Heart right ventricle (tissue), 16 donors: Measurements from ENCODE around the gene M6PR. TPM values are rescaled to one million over a fixed set of nuclear protein-coding genes. Genes with fewer than 3 reads are reported as not detected.

Source experiments
- ATAC-seq, 8 donors: fragments of 200-7000 bp; cut with Tn5 transposase; one replicate each; pipeline ENCODE4 v1.9.1; 2020; ENCODE audit warnings: mild to moderate bottlenecking in 8 of 8, moderate library complexity in 8 of 8, moderate number of reproducible peaks in 1 of 8
- DNase-seq, 2 donors: peaks; one replicate each; pipeline ENCODE4 v3.0.0-alpha.2; 2020
- H3K27ac ChIP-seq, 10 donors: fragments of 200-600 bp; sonication (generic) in 2 of 10; one replicate each; pipeline versions ENCODE4 v1.5.0 to v1.8.0; 2020 to 2022; ENCODE audit warnings: mild to moderate bottlenecking in 3 of 10
- H3K27me3 ChIP-seq, 7 donors: fragments of 200-600 bp; one replicate each; pipeline ENCODE4 v1.8.0; 2021 to 2022; ENCODE audit warnings: mild to moderate bottlenecking in 2 of 7
- H3K36me3 ChIP-seq, 9 donors: fragments of 200-600 bp; sonication (generic) in 1 of 9; one replicate each; pipeline versions ENCODE4 v1.5.0 to v1.8.0; 2020 to 2022; ENCODE audit warnings: mild to moderate bottlenecking in 2 of 9
- H3K4me1 ChIP-seq, 9 donors: fragments of 200-600 bp; sonication (generic) in 1 of 9; one replicate each; pipeline versions ENCODE4 v1.5.0 to v1.8.0; 2020 to 2022; ENCODE audit warnings: mild to moderate bottlenecking in 4 of 9
- H3K4me3 ChIP-seq, 10 donors: fragments of 200-600 bp; sonication (generic) in 2 of 10; one replicate each; pipeline versions ENCODE4 v1.5.0 to v1.8.0; 2020 to 2022; ENCODE audit warnings: mild to moderate bottlenecking in 7 of 10, moderate library complexity in 2 of 10
- H3K9me3 ChIP-seq, 11 donors: fragments of 200-600 bp in 10 of 11; sonication (generic) in 2 of 11; one replicate each; pipeline versions ENCODE4 v1.5.0 to v1.8.0; 2013 to 2022; ENCODE audit warnings: mild to moderate bottlenecking in 2 of 11, control low read depth in 1 of 11, moderate library complexity in 1 of 11
- CTCF ChIP-seq, 9 donors: fragments of 200-600 bp; sonication (generic) in 2 of 9; IDR thresholded peaks; one replicate each; pipeline versions ENCODE4 v1.5.0 to v1.8.0; 2021 to 2022; ENCODE audit warnings: antibody characterized with exemption in 9 of 9, mild to moderate bottlenecking in 5 of 9, moderate library complexity in 1 of 9
- WGBS, 2 donors: extraction: QIAGEN DNeasy Blood & Tissue Kit; methylation state at CpG; one replicate each; pipeline ENCODE4 v1.1.7; 2013; ENCODE audit warnings: inconsistent platforms in 1 of 2; 5-methylcytosine and 5-hydroxymethylcytosine counted together
- intact Hi-C, 10 donors: fragments of 100-400 bp; cut with DNase I; formaldehyde crosslinking; loops; one replicate each; pipeline versions ENCODE4 v1.11.1 to v1.14.2; 2022
- polyA plus RNA-seq, 2 donors: library from polyadenylated mRNA; stranded (reverse); fragments of 200-250 nt; gene quantifications; one replicate each; pipeline ENCODE4 v1.2.3, GENCODE V29; 2013
- total RNA-seq, 10 donors: library from RNA; stranded (reverse); fragmentation: NEBNext Ultra II Directional in 3 of 10; extraction: Animal tissue kit (Norgen Biotek cat#: 25700) in 3 of 10; gene quantifications; one replicate each; pipeline versions ENCODE4 v1.2.1 to v1.2.4, GENCODE V29; 2021 to 2023
- donor health status: Arrhythmogenic right ventricular cardiomyopathy.
- donor health status: ischemic (EF 13 %, LVEDD 7.1; RV severe dilation, severe dysfunction).
- donor health status: healthy with polysubstance abuse.
- donor health status: DM: no; HTN: yes; CAD: no.
- donor health status: DM: no; HTN: no; CAD: no.
- donor health status: ischemic (EF 25% LVEDD 6.9; RV normal size, moderate dysfunction).
- donor health status: ischemic (EF 25% LVEDD 5.7; RV mildly dilated, moderate dysfunction).
- donor health status: healthy.
- donor health status: DM: yes; HTN: yes; CAD: no.
- donor health status: Ischemic cardiomyopathy.
- donor health status: ischemic (EF 35%, LVEDD 5.7; RV mildly dilated, moderate dysfunction).
- donor health status: nonischemic (EF 11% LVEDD 7.7; RV severe dilation, severe dysfunction).
- donor health status: DM: yes; HTN: yes; CAD: no.
- donor health status: PGD.
- donor health status: ischemic (EF 29% LVEDD 5.4; RV normal size, mild dysfunction).
- donor health status: nonischemic (EF 23%, LVEDD 6.1; RV moderate dilation, normal function).

Gene M6PR
- total and polyA plus RNA-seq, 12 donors: 67.1 to 133 (median 102) TPM

- Histone ChIP-seq H3K4me1 (peaks cover 0 to 38% (median 21%) of the 10 kb centered on the region in 9 donors), H3K9me3 (no peaks in the 10 kb centered on the region), H3K27me3 (no peaks in the 10 kb centered on the region), H3K4me3 (no peak overlapping the region), H3K36me3 (no peaks in the 10 kb centered on the region), H3K27ac (peak overlapping the region in 3 of 10 donors; percentile 0 to 87 (median 84))
- intact Hi-C loops: loop anchor here in 4 of 10 donors (5.0 kb wide), 1 partner anchor 36 kb away; the partner anchor contains the start of gene M6PR (in 4 of the 4)
- DNase-seq (no peak), ATAC-seq (no peak)
- 54 to 57% methylated on average over 3 of the region's 3 CpGs for WGBS, 2 donors
- TF ChIP-seq CTCF (IDR thresholded peaks at IDR 0.05): no peak
These were observed 37.7 kb downstream of the M6PR start for GRCh38 chr12:8911606-8912268.

GRCh38 chr12:8909752-8910151 lies 39.7 kb downstream of the M6PR start:
- H3K4me1 ChIP-seq: peaks cover 0 to 25% (median 13%) of the 10 kb centered on the region in 9 donors
- no peaks in the 10 kb centered on the region for H3K36me3 ChIP-seq
- no peak for ATAC-seq
- H3K27me3 ChIP-seq: no peaks in the 10 kb centered on the region
- WGBS, 2 donors: 55 to 67% methylated on average over 5 of the region's 5 CpGs
- no peaks in the 10 kb centered on the region for H3K9me3 ChIP-seq
- no peak for TF ChIP-seq CTCF (IDR thresholded peaks at IDR 0.05)
- DNase-seq: no peak
- intact Hi-C loops: loop anchor here in 4 of 10 donors (5.0 kb wide), 1 partner anchor 38 kb away; the partner anchor contains the start of gene M6PR (in 4 of the 4)
- H3K4me3 ChIP-seq: no peak overlapping the region
- H3K27ac ChIP-seq: no peak overlapping the region

- H3K27ac ChIP-seq: peak overlapping the region in 1 of 10 donors; percentile 63
- intact Hi-C loops: no loop called here
- WGBS, 2 donors: 75 to 78% methylated on average over 3 of the region's 3 CpGs
- no peak for ATAC-seq
- DNase-seq: no peak
- H3K4me3 ChIP-seq: no peak overlapping the region
- no peaks in the 10 kb centered on the region for H3K27me3 ChIP-seq
- no peaks in the 10 kb centered on the region for H3K9me3 ChIP-seq
- TF ChIP-seq CTCF (IDR thresholded peaks at IDR 0.05): no peak
- no peaks in the 10 kb centered on the region for H3K36me3 ChIP-seq
- peaks cover 0 to 16% (median 10%) of the 10 kb centered on the region in 9 donors for H3K4me1 ChIP-seq
These were observed 41.9 kb downstream of the M6PR start for GRCh38 chr12:8907513-8907912.

- intact Hi-C loops: no loop called here
- WGBS, 2 donors: 89 to 90% methylated on average over 16 of the region's 16 CpGs
- no peaks in the 10 kb centered on the region for H3K9me3 ChIP-seq
- DNase-seq (no peak), ATAC-seq (no peak)
- peaks cover 0 to 12% (median 2%) of the 10 kb centered on the region in 9 donors for H3K4me1 ChIP-seq
- peak overlapping the region in 7 of 10 donors; percentile 22 to 73 (median 61) for H3K27ac ChIP-seq
- H3K27me3 ChIP-seq: no peaks in the 10 kb centered on the region
- TF ChIP-seq CTCF (IDR thresholded peaks at IDR 0.05): no peak
- no peaks in the 10 kb centered on the region for H3K36me3 ChIP-seq
- H3K4me3 ChIP-seq: no peak overlapping the region
These were observed 42.9 kb downstream of the M6PR start for GRCh38 chr12:8906266-8907180.
